HepG2 (cell line): ENCODE data around the gene ARID3C. TPM values are rescaled to one million over a fixed set of nuclear protein-coding genes. Genes with fewer than 3 reads are reported as not detected.

ENCODE experiments used
- ARID2 ChIP-seq: sonication (generic); formaldehyde crosslinking; IDR thresholded peaks from 2 replicates; pipeline ENCODE4 v1.8.1; 2022; ENCODE audit warnings: mild to moderate bottlenecking, missing genetic modification reagents, borderline replicate concordance
- EEA1 ChIP-seq: sonication (generic); formaldehyde crosslinking; IDR thresholded peaks from 2 replicates; pipeline ENCODE4 v1.5.1; 2020; ENCODE audit warnings: mild to moderate bottlenecking, missing genetic modification reagents, borderline replicate concordance
- HNF4A ChIP-seq: sonication (generic); formaldehyde crosslinking; IDR thresholded peaks from 2 replicates; pipeline ENCODE4 v1.4.0; 2020; ENCODE audit warnings: missing genetic modification reagents
- KDM2A ChIP-seq: sonication (generic); formaldehyde crosslinking; IDR thresholded peaks from 2 replicates; pipeline ENCODE4 v1.4.0; 2020; ENCODE audit warnings: low read depth, missing genetic modification reagents, borderline replicate concordance
- PLRG1 ChIP-seq: fragments of 450-650 bp; conservative IDR thresholded peaks from 2 replicates; pipeline ENCODE4 v1.6.1; 2016
- RELA ChIP-seq: sonication (generic); formaldehyde crosslinking; IDR thresholded peaks from 2 replicates; pipeline ENCODE4 v1.4.0; 2020; ENCODE audit warnings: missing genetic modification reagents
- SPEN ChIP-seq: sonication (generic); formaldehyde crosslinking; IDR thresholded peaks from 2 replicates; pipeline ENCODE4 v1.5.1; 2020; ENCODE audit warnings: low read depth, mild to moderate bottlenecking, missing genetic modification reagents
- ZNF557 ChIP-seq: sonication (generic); formaldehyde crosslinking; IDR thresholded peaks from 2 replicates; pipeline ENCODE4 v1.4.0; 2020; ENCODE audit warnings: missing genetic modification reagents
- ZNF619 ChIP-seq: sonication (generic); formaldehyde crosslinking; IDR thresholded peaks from 2 replicates; pipeline ENCODE4 v1.4.0; 2020; ENCODE audit warnings: mild to moderate bottlenecking, missing genetic modification reagents
- polyA plus RNA-seq, 8 experiments: library from polyadenylated mRNA; depleted of rRNA in 3 of 8; stranded (reverse) in 7 of 8; unstranded in 1 of 8; fragments of >200 nt; fragmentation: Illumina TruSeq in 4 of 8; extraction: Trizol in 4 of 8; gene quantifications; 2 replicates each; pipeline versions ENCODE4 v1.2.1 to v1.2.3, GENCODE V29; 2011 to 2016; ENCODE audit warnings: low read depth in 4 of 8, missing spikeins in 1 of 8, mixed read lengths in 1 of 8; ENCODE audit not compliant: insufficient read depth in 1 of 8
- total RNA-seq, 5 experiments: library from RNA; depleted of rRNA; stranded (reverse); fragments of >200 nt; fragmentation: Illumina TruSeq; extraction: Trizol; gene quantifications; 2 replicates each; pipeline ENCODE4 v1.2.3, GENCODE V29; 2016; ENCODE audit warnings: low read depth in 1 of 5
- TF ChIP-seq, protein P1 (sequence below): sonication (generic); formaldehyde crosslinking; IDR thresholded peaks from 2 replicates; pipeline ENCODE4 v1.9.0; 2021; ENCODE audit warnings: mild to moderate bottlenecking, missing genetic modification reagents
- TF ChIP-seq, protein P2 (sequence below): conservative IDR thresholded peaks from 2 replicates; pipeline ENCODE4 v1.6.1; 2018; ENCODE audit warnings: missing genetic modification reagents
- TF ChIP-seq, protein P3 (sequence below), 2 experiments: fragments of 450-650 bp in 1 of 2; sonication (generic) in 1 of 2; formaldehyde crosslinking in 1 of 2; IDR thresholded peaks; 2 replicates each; pipeline versions ENCODE4 v1.6.1 to v1.8.0; 2016 to 2022; ENCODE audit warnings: antibody characterized with exemption in 1 of 2, mild to moderate bottlenecking in 1 of 2, missing genetic modification reagents in 1 of 2

The ARID3C gene
- total and polyA plus RNA-seq, 2 of the 13 experiments (the other 11 are each of a cell fraction or from before 2014, with no cell fraction given), result not detected

DNA sequence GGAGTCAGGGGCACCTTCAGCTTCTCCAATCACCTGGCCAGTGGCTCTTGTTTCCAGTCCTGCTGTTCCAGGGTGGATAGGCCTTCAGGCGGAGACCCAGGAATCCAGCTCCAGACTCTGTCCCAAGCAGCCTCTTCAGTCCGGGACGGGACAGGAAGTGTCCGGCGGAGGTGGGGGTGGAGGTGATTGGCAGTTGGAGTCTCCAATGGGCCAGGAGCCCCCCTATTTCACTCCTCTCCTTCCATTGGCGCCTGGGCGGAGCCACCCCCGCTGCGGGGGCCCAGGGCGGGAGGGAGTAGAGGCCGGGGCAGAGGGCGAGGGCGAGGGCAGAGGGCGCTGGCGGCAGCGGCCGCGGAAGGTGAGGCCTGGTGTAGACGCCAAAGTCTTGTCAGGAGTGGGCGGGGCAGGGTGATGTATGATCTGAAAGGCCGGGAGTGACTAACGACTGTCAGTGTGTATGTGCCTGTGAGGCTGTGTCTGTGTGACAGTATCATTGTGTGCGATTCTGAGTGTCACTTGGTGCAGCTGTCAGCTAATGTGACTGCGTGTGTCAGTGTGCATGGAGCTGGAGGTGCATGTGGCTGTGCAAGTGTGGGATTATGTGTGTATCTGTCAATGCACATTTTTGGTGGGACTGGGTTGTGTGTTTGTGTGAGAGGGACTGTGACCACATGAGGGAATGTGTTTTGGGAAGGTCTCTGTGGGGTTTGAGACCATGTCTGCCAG, 23.2 kb upstream of the ARID3C start, which contains the start of gene IL11RA (continued):
- TF ChIP-seq, protein P1, sequence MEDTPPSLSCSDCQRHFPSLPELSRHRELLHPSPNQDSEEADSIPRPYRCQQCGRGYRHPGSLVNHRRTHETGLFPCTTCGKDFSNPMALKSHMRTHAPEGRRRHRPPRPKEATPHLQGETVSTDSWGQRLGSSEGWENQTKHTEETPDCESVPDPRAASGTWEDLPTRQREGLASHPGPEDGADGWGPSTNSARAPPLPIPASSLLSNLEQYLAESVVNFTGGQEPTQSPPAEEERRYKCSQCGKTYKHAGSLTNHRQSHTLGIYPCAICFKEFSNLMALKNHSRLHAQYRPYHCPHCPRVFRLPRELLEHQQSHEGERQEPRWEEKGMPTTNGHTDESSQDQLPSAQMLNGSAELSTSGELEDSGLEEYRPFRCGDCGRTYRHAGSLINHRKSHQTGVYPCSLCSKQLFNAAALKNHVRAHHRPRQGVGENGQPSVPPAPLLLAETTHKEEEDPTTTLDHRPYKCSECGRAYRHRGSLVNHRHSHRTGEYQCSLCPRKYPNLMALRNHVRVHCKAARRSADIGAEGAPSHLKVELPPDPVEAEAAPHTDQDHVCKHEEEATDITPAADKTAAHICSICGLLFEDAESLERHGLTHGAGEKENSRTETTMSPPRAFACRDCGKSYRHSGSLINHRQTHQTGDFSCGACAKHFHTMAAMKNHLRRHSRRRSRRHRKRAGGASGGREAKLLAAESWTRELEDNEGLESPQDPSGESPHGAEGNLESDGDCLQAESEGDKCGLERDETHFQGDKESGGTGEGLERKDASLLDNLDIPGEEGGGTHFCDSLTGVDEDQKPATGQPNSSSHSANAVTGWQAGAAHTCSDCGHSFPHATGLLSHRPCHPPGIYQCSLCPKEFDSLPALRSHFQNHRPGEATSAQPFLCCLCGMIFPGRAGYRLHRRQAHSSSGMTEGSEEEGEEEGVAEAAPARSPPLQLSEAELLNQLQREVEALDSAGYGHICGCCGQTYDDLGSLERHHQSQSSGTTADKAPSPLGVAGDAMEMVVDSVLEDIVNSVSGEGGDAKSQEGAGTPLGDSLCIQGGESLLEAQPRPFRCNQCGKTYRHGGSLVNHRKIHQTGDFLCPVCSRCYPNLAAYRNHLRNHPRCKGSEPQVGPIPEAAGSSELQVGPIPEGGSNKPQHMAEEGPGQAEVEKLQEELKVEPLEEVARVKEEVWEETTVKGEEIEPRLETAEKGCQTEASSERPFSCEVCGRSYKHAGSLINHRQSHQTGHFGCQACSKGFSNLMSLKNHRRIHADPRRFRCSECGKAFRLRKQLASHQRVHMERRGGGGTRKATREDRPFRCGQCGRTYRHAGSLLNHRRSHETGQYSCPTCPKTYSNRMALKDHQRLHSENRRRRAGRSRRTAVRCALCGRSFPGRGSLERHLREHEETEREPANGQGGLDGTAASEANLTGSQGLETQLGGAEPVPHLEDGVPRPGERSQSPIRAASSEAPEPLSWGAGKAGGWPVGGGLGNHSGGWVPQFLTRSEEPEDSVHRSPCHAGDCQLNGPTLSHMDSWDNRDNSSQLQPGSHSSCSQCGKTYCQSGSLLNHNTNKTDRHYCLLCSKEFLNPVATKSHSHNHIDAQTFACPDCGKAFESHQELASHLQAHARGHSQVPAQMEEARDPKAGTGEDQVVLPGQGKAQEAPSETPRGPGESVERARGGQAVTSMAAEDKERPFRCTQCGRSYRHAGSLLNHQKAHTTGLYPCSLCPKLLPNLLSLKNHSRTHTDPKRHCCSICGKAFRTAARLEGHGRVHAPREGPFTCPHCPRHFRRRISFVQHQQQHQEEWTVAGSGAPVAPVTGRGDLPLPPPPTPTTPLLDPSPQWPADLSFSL (CRISPR knock-in tag), result peak; percentile 94
- TF ChIP-seq ZNF557 (no peak), EEA1 (no peak), KDM2A (CRISPR knock-in tag) (peak; percentile 97), HNF4A (CRISPR knock-in tag) (peak; percentile 84), ZNF619 (CRISPR knock-in tag) (no peak), ARID2 (CRISPR knock-in tag) (no peak), SPEN (CRISPR knock-in tag) (peak; percentile 47; the same call in 1 of the 2 replicates), PLRG1 (no peak), RELA (CRISPR knock-in tag) (no peak)
- TF ChIP-seq, protein P2, sequence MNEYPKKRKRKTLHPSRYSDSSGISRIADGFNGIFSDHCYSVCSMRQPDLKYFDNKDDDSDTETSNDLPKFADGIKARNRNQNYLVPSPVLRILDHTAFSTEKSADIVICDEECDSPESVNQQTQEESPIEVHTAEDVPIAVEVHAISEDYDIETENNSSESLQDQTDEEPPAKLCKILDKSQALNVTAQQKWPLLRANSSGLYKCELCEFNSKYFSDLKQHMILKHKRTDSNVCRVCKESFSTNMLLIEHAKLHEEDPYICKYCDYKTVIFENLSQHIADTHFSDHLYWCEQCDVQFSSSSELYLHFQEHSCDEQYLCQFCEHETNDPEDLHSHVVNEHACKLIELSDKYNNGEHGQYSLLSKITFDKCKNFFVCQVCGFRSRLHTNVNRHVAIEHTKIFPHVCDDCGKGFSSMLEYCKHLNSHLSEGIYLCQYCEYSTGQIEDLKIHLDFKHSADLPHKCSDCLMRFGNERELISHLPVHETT (CRISPR knock-in tag), result no peak; the same call in 1 of the 2 replicates
- TF ChIP-seq, protein P3, sequence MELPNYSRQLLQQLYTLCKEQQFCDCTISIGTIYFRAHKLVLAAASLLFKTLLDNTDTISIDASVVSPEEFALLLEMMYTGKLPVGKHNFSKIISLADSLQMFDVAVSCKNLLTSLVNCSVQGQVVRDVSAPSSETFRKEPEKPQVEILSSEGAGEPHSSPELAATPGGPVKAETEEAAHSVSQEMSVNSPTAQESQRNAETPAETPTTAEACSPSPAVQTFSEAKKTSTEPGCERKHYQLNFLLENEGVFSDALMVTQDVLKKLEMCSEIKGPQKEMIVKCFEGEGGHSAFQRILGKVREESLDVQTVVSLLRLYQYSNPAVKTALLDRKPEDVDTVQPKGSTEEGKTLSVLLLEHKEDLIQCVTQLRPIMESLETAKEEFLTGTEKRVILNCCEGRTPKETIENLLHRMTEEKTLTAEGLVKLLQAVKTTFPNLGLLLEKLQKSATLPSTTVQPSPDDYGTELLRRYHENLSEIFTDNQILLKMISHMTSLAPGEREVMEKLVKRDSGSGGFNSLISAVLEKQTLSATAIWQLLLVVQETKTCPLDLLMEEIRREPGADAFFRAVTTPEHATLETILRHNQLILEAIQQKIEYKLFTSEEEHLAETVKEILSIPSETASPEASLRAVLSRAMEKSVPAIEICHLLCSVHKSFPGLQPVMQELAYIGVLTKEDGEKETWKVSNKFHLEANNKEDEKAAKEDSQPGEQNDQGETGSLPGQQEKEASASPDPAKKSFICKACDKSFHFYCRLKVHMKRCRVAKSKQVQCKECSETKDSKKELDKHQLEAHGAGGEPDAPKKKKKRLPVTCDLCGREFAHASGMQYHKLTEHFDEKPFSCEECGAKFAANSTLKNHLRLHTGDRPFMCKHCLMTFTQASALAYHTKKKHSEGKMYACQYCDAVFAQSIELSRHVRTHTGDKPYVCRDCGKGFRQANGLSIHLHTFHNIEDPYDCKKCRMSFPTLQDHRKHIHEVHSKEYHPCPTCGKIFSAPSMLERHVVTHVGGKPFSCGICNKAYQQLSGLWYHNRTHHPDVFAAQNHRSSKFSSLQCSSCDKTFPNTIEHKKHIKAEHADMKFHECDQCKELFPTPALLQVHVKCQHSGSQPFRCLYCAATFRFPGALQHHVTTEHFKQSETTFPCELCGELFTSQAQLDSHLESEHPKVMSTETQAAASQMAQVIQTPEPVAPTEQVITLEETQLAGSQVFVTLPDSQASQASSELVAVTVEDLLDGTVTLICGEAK (IDR thresholded peaks at IDR 0.05), result no peak
- TF ChIP-seq, protein P3 (CRISPR knock-in tag; IDR thresholded peaks at IDR 0.05), result no peak; the same call in 1 of the 2 replicates
